ENCODE results near the gene CCDC85A. TPM values are rescaled to one million over a fixed set of nuclear protein-coding genes. Genes with fewer than 3 reads are reported as not detected.

The CCDC85A gene
- total and polyA plus RNA-seq, 2 experiments from 2014 or later: 0.21 to 0.24 TPM

DNA sequence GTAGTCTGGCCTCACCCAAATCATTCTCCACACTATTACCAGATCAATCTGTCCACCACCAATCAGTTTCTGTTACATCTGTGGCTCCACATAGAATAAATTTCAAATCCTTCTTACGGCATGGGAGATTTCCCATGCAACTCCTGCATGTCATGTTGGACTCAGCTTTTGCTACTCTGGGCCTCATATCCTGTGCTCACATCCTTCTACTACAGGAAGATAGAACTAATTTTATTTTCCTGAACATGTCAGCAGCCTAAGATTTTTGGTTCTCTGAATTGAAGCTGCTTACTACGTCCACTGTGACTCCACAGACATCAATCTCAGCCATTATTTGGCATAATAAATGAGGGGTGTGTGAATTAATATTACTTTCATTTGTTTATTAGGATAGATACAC is 181.1 kb downstream of the CCDC85A start:
- H3K4me3 ChIP-seq: no peak overlapping the region
- Mint-ChIP-seq H3K4me1 (peaks cover 4% of the 10 kb centered on the region; the same call in 1 of the 3 replicates), H3K36me3 (ENCODE audit: low read depth) (no peaks in the 10 kb centered on the region), H3K9me3 (no peaks in the 10 kb centered on the region; the same call in 2 of the 3 replicates), H3K27ac (no peak overlapping the region), H3K27me3 (ENCODE audit: insufficient read depth, low read depth, poor library complexity) (no peaks in the 10 kb centered on the region), H3K4me3 (no peak overlapping the region)
- no peaks in the 10 kb centered on the region for H3F3A ChIP-seq (replicated peaks; ENCODE audit: low read depth)
- no peaks in the 10 kb centered on the region for H4K20me1 ChIP-seq (replicated peaks; ENCODE audit: insufficient read depth)
- H3K4me2 ChIP-seq: no peak overlapping the region
- ATAC-seq (no peak), DNase-seq (ENCODE audit: low spot score) (no peak)
- H3K79me2 ChIP-seq (replicated peaks; ENCODE audit: insufficient read depth): no peaks in the 10 kb centered on the region
- H2AFZ ChIP-seq: no peak overlapping the region
- H3K4me1 ChIP-seq (ENCODE audit: insufficient read depth): no peaks in the 10 kb centered on the region
- H3K27ac ChIP-seq (ENCODE audit: low read depth): no peak overlapping the region
- no peaks in the 10 kb centered on the region for H3K36me3 ChIP-seq (ENCODE audit: insufficient read depth)
- peaks cover 8% of the 10 kb centered on the region; the same call in 1 of the 2 replicates for H3K9me2 ChIP-seq (ENCODE audit: insufficient read depth)
- TF ChIP-seq JUNB (IDR thresholded peaks at IDR 0.05; ENCODE audit: unreplicated experiment): no peak
- no peak for TF ChIP-seq CREB1 (CRISPR knock-in tag; IDR thresholded peaks at IDR 0.05; ENCODE audit: low read depth)
- no peak for TF ChIP-seq ZNF462 (CRISPR knock-in tag; IDR thresholded peaks at IDR 0.05)
- no peak for TF ChIP-seq ZNF331 (CRISPR knock-in tag; IDR thresholded peaks at IDR 0.05; ENCODE audit: low read depth)
- TF ChIP-seq, protein P1, sequence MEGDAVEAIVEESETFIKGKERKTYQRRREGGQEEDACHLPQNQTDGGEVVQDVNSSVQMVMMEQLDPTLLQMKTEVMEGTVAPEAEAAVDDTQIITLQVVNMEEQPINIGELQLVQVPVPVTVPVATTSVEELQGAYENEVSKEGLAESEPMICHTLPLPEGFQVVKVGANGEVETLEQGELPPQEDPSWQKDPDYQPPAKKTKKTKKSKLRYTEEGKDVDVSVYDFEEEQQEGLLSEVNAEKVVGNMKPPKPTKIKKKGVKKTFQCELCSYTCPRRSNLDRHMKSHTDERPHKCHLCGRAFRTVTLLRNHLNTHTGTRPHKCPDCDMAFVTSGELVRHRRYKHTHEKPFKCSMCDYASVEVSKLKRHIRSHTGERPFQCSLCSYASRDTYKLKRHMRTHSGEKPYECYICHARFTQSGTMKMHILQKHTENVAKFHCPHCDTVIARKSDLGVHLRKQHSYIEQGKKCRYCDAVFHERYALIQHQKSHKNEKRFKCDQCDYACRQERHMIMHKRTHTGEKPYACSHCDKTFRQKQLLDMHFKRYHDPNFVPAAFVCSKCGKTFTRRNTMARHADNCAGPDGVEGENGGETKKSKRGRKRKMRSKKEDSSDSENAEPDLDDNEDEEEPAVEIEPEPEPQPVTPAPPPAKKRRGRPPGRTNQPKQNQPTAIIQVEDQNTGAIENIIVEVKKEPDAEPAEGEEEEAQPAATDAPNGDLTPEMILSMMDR (conservative IDR thresholded peaks at IDR 0.05; ENCODE audit: low read depth in 2 of 2): no peak
- TF ChIP-seq, protein P2, sequence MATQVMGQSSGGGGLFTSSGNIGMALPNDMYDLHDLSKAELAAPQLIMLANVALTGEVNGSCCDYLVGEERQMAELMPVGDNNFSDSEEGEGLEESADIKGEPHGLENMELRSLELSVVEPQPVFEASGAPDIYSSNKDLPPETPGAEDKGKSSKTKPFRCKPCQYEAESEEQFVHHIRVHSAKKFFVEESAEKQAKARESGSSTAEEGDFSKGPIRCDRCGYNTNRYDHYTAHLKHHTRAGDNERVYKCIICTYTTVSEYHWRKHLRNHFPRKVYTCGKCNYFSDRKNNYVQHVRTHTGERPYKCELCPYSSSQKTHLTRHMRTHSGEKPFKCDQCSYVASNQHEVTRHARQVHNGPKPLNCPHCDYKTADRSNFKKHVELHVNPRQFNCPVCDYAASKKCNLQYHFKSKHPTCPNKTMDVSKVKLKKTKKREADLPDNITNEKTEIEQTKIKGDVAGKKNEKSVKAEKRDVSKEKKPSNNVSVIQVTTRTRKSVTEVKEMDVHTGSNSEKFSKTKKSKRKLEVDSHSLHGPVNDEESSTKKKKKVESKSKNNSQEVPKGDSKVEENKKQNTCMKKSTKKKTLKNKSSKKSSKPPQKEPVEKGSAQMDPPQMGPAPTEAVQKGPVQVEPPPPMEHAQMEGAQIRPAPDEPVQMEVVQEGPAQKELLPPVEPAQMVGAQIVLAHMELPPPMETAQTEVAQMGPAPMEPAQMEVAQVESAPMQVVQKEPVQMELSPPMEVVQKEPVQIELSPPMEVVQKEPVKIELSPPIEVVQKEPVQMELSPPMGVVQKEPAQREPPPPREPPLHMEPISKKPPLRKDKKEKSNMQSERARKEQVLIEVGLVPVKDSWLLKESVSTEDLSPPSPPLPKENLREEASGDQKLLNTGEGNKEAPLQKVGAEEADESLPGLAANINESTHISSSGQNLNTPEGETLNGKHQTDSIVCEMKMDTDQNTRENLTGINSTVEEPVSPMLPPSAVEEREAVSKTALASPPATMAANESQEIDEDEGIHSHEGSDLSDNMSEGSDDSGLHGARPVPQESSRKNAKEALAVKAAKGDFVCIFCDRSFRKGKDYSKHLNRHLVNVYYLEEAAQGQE (IDR thresholded peaks at IDR 0.05; ENCODE audit: unreplicated experiment): no peak
- TF ChIP-seq STAT1 (IDR thresholded peaks at IDR 0.05; ENCODE audit: unreplicated experiment): no peak
- no peaks in the 10 kb centered on the region for H3K27me3 ChIP-seq (ENCODE audit: insufficient read depth)

Data from GM23338 (cell line).